Panc1 (cell line): ENCODE measurements around the gene DHRS2. TPM values are rescaled to one million over a fixed set of nuclear protein-coding genes. Genes with fewer than 3 reads are reported as not detected.

Source experiments
- ATAC-seq: fragments of 200-7000 bp; cut with Tn5 transposase; 2 replicates; pipeline ENCODE4 v1.9.1; 2020; ENCODE audit warnings: mild to moderate bottlenecking, moderate library complexity
- BruUV-seq: library from RNA; stranded (reverse); fragments of 400-500 nt; replicated peaks from 2 replicates; lab custom pipeline; 2021; lab: Mats Ljungman, UMichigan
- CTCF ChIA-PET: fragments of 300-600 bp; sonication (Branson Sonifier 250); formaldehyde crosslinking; loops from one replicate; lab custom pipeline; 2022; ENCODE audit warnings: antibody characterized with exemption; lab: Charles Lee
- POLR2A ChIA-PET: fragments of 300-600 bp; sonication (Branson Sonifier 250); formaldehyde crosslinking; loops from one replicate; lab custom pipeline; 2022; ENCODE audit warnings: antibody characterized with exemption; lab: Charles Lee
- DNase-seq: peaks from one replicate; pipeline ENCODE4 v3.0.0-alpha.2; 2010; ENCODE audit warnings: low read depth, low spot score
- H3K27ac ChIP-seq: 2 replicates; pipeline ENCODE4 v1.5.1; 2011; ENCODE audit warnings: mild to moderate bottlenecking, low read length, inconsistent platforms
- H3K27me3 ChIP-seq: fragments of 200-500 bp; sonication (Bioruptor generic); 2 replicates; pipeline ENCODE4 v1.6.0; 2014; ENCODE audit warnings: low read length, inconsistent platforms; ENCODE audit not compliant: control insufficient read depth, insufficient read depth
- H3K36me3 ChIP-seq: fragments of 200-500 bp; sonication (Bioruptor generic); 2 replicates; pipeline ENCODE4 v1.5.1; 2014; ENCODE audit warnings: inconsistent platforms, mild to moderate bottlenecking, low read length, moderate library complexity; ENCODE audit not compliant: control insufficient read depth, insufficient read depth
- H3K4me1 ChIP-seq: 2 replicates; pipeline ENCODE4 v1.5.1; 2011; ENCODE audit warnings: inconsistent platforms, mild to moderate bottlenecking, low read length, moderate library complexity; ENCODE audit not compliant: control insufficient read depth, insufficient read depth
- H3K4me3 ChIP-seq, 2 experiments: 2 replicates each; pipeline ENCODE4 v1.5.1; 2011 to 2012; ENCODE audit warnings: low read depth in 2 of 2, low read length in 2 of 2, mild to moderate bottlenecking in 2 of 2, inconsistent platforms in 1 of 2, moderate library complexity in 1 of 2
- H3K9me3 ChIP-seq: fragments of 200-500 bp; sonication (Bioruptor generic); 2 replicates; pipeline ENCODE4 v1.5.1; 2014; ENCODE audit warnings: low read depth, mild to moderate bottlenecking, inconsistent platforms, low read length, moderate library complexity; ENCODE audit not compliant: control insufficient read depth, insufficient read depth
- POLR2AphosphoS5 ChIP-seq: IDR thresholded peaks from 2 replicates; pipeline ENCODE4 v1.6.1; 2012; ENCODE audit warnings: mild to moderate bottlenecking, low read depth, low read length, moderate library complexity
- SIN3A ChIP-seq: IDR thresholded peaks from 2 replicates; pipeline ENCODE4 v1.6.1; 2012; ENCODE audit warnings: low read depth, mild to moderate bottlenecking, low read length, moderate library complexity, borderline replicate concordance; ENCODE audit not compliant: insufficient read depth
- TCF7L2 ChIP-seq: IDR thresholded peaks from 2 replicates; pipeline ENCODE4 v1.6.1; 2011; ENCODE audit warnings: mild to moderate bottlenecking, low read depth, low read length, inconsistent platforms
- in situ Hi-C: cut with HindIII; loops from 2 replicates; pipeline ENCODE4 v1.10.0; 2016; ENCODE audit warnings: low sequenced_read_pairs, low pct_unique_long_range_greater_than_20kb
- intact Hi-C: fragments of 100-400 bp; cut with micrococcal nuclease; formaldehyde crosslinking; loops from one replicate; pipeline ENCODE4 v1.10.0; 2022; ENCODE audit not compliant: unreplicated experiment
- total RNA-seq: library from RNA; stranded (reverse); gene quantifications from one replicate; pipeline ENCODE4 v1.2.1, GENCODE V29; 2021; ENCODE audit not compliant: unreplicated experiment
- TF ChIP-seq, protein P1 (sequence below): fragments of 450-650 bp; IDR thresholded peaks from 2 replicates; pipeline ENCODE4 v1.5.1; 2017; ENCODE audit warnings: mild to moderate bottlenecking
- TF ChIP-seq, protein P2 (sequence below), 2 experiments: IDR thresholded peaks; 2 replicates each; pipeline ENCODE4 v1.6.1; 2011 to 2012; ENCODE audit warnings: low read depth in 2 of 2, control low read depth in 1 of 2, low read length in 1 of 2, mild to moderate bottlenecking in 1 of 2, moderate library complexity in 1 of 2; ENCODE audit not compliant: insufficient read depth in 1 of 2

Gene DHRS2
- total RNA-seq, 1 experiment from 2014 or later = 1.0 TPM

DNA sequence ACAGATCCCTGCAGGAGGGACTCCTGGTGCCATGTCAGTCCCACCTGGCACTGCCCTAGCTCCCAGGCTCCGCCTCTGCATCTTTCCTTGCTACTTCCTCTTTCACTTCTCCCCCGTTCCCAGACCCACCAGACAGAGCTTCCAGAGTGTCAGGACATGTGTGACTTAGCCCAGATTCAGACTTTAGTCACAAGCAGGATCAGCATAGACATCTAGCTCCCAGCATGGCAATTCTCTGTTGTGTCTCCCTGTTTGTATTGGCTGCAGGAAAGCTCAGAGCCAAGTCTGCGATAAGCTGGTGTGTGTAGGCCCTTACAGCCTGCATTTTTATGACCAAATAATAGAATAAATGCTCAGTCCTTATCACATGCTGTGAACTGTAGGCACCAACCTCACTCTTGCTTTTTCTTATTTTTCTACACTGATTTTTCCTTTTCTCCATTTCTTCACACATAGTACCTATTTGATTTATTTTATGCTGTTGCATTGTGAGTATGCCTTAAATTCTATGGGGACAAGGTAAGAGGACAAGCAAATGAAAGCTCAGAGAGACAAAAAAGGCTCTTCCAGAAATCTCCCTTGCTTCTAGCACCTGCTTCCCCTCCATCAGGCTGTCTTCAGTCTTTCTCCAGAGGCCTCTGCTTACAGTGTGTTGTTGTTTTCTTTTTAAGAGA, 5.9 kb downstream of the DHRS2 start:
- no peaks in the 10 kb centered on the region for H3K27me3 ChIP-seq
- ChIA-PET CTCF (interaction anchor here (0.7 to 1.1 kb wide), 2 partner anchors 10 to 85 kb away, joined by 3 to 4 read pairs; no protein-coding TSS in a partner anchor), POLR2A (interaction anchor here (0.5 kb wide), 1 partner anchor 271 kb away, joined by 3 read pairs; no protein-coding TSS in a partner anchor)
- no peak for ATAC-seq
- H3K36me3 ChIP-seq = no peaks in the 10 kb centered on the region
- H3K27ac ChIP-seq = no peak overlapping the region
- H3K4me1 ChIP-seq = no peaks in the 10 kb centered on the region
- no peak for DNase-seq
- in situ Hi-C loops = no loop called here
- H3K9me3 ChIP-seq = no peaks in the 10 kb centered on the region
- BruUV-seq = no TSS peak
- intact Hi-C loops = no loop called here
- no peak overlapping the region for H3K4me3 ChIP-seq
- TF ChIP-seq POLR2AphosphoS5 = no peak
- TF ChIP-seq SIN3A = no peak
- TF ChIP-seq, protein P1, sequence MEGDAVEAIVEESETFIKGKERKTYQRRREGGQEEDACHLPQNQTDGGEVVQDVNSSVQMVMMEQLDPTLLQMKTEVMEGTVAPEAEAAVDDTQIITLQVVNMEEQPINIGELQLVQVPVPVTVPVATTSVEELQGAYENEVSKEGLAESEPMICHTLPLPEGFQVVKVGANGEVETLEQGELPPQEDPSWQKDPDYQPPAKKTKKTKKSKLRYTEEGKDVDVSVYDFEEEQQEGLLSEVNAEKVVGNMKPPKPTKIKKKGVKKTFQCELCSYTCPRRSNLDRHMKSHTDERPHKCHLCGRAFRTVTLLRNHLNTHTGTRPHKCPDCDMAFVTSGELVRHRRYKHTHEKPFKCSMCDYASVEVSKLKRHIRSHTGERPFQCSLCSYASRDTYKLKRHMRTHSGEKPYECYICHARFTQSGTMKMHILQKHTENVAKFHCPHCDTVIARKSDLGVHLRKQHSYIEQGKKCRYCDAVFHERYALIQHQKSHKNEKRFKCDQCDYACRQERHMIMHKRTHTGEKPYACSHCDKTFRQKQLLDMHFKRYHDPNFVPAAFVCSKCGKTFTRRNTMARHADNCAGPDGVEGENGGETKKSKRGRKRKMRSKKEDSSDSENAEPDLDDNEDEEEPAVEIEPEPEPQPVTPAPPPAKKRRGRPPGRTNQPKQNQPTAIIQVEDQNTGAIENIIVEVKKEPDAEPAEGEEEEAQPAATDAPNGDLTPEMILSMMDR = no peak
- TF ChIP-seq, protein P2, sequence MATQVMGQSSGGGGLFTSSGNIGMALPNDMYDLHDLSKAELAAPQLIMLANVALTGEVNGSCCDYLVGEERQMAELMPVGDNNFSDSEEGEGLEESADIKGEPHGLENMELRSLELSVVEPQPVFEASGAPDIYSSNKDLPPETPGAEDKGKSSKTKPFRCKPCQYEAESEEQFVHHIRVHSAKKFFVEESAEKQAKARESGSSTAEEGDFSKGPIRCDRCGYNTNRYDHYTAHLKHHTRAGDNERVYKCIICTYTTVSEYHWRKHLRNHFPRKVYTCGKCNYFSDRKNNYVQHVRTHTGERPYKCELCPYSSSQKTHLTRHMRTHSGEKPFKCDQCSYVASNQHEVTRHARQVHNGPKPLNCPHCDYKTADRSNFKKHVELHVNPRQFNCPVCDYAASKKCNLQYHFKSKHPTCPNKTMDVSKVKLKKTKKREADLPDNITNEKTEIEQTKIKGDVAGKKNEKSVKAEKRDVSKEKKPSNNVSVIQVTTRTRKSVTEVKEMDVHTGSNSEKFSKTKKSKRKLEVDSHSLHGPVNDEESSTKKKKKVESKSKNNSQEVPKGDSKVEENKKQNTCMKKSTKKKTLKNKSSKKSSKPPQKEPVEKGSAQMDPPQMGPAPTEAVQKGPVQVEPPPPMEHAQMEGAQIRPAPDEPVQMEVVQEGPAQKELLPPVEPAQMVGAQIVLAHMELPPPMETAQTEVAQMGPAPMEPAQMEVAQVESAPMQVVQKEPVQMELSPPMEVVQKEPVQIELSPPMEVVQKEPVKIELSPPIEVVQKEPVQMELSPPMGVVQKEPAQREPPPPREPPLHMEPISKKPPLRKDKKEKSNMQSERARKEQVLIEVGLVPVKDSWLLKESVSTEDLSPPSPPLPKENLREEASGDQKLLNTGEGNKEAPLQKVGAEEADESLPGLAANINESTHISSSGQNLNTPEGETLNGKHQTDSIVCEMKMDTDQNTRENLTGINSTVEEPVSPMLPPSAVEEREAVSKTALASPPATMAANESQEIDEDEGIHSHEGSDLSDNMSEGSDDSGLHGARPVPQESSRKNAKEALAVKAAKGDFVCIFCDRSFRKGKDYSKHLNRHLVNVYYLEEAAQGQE (IDR thresholded peaks at IDR 0.05; ENCODE audit: insufficient read depth in 1 of 2, low read depth in 2 of 2, low read length in 1 of 2) = no peak

DNA sequence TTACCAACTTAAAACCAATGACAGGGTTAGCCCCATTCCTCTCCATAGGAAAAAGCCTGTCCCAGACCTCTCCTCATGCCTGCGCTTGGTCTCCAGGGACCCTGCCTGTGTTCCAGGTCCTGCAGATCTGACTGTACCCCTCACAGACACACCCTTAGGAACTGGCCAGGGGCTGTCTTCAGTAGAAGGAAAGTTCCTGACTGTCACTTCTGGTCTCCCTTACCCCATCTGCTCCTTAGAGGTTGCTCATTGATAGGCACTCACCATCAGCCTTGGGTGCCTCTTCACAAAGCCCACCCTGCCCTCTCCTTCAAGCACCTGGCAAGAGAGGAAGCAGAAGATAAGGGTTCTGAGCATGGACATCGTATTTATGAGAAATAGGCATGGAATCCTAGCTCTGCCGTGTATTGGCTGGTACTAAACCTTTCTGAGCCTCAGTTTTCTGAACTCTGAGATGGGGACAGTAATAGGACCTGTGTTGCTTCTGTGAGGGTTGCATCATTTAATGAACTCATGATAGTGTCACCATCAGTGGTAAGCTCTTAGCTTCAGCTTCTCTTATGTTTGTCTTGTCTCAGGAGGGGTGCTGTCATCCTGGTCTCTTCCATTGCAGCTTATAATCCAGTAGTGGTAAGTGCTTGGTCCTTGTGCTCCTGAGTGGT, 7.5 kb downstream of the DHRS2 start:
- intact Hi-C loops = no loop called here
- Histone ChIP-seq H3K4me3 (no peak overlapping the region), H3K36me3 (no peaks in the 10 kb centered on the region), H3K9me3 (no peaks in the 10 kb centered on the region), H3K27ac (no peak overlapping the region), H3K27me3 (no peaks in the 10 kb centered on the region), H3K4me1 (no peaks in the 10 kb centered on the region)
- in situ Hi-C loops = no loop called here
- no peak for TF ChIP-seq SIN3A
- TF ChIP-seq, protein P2 (IDR thresholded peaks at IDR 0.05; ENCODE audit: insufficient read depth in 1 of 2, low read depth in 2 of 2, low read length in 1 of 2) = no peak
- TF ChIP-seq TCF7L2 = no peak
- no peak for TF ChIP-seq POLR2AphosphoS5
- TF ChIP-seq, protein P1 = no peak
- DNase-seq = no peak
- no peak for ATAC-seq
- BruUV-seq = no TSS peak
- POLR2A ChIA-PET = no interaction called here
- CTCF ChIA-PET = no interaction called here
